ENCODE measurements around the gene SLC22A25. TPM values are rescaled to one million over a fixed set of nuclear protein-coding genes. Genes with fewer than 3 reads are reported as not detected.

The SLC22A25 gene
- total and polyA plus RNA-seq, 9 of the 15 experiments (the other 6 are each of a cell fraction or from before 2014, with no cell fraction given): not detected

- BruUV-seq (replicated peaks): no TSS peak
- Histone ChIP-seq H2AFZ (ENCODE audit: low read depth, low read length) (no peak overlapping the region), H3K9ac (ENCODE audit: insufficient read depth in 1 of 2, low read depth in 2 of 2, low read length in 2 of 2) (no peak overlapping the region), H3K4me3 (no peak overlapping the region), H4K20me1 (replicated peaks; ENCODE audit: control insufficient read depth, insufficient read depth, low read length) (no peaks in the 10 kb centered on the region), H3K4me2 (ENCODE audit: insufficient read depth, low read length) (no peak overlapping the region), H3K27ac (ENCODE audit: extremely low read depth, low read depth, low read length) (no peak overlapping the region), H3K9me3 (replicated peaks; ENCODE audit: control insufficient read depth, insufficient read depth, low read depth, low read length) (no peaks in the 10 kb centered on the region), H3K36me3 (ENCODE audit: control insufficient read depth, insufficient read depth, low read length) (no peaks in the 10 kb centered on the region), H3K79me2 (ENCODE audit: control insufficient read depth, insufficient read depth, low read length) (no peaks in the 10 kb centered on the region), H3K4me1 (replicated peaks in 1 of 2; ENCODE audit: control insufficient read depth in 2 of 2, insufficient read depth in 2 of 2, low read length in 2 of 2) (no peaks in the 10 kb centered on the region), H3K9me1 (ENCODE audit: control insufficient read depth, insufficient read depth, low read length) (no peaks in the 10 kb centered on the region), H3K27me3 (ENCODE audit: control insufficient read depth in 2 of 2, insufficient read depth in 2 of 2, low read length in 2 of 2) (no peaks in the 10 kb centered on the region; a peak in 1 of 5 replicates)
- FAIRE-seq (no peak), ATAC-seq (no peak), DNase-seq (ENCODE audit: extremely low read depth in 1 of 4, low spot score in 3 of 4) (no peak)
- intact Hi-C loops (cut with micrococcal nuclease): loop anchor here (5.0 kb wide), 1 partner anchor 87 kb away; no protein-coding TSS in a partner anchor
- POLR2A ChIA-PET: interaction anchor here (1.0 kb wide), 1 partner anchor 9 kb away, joined by 3 read pairs; no protein-coding TSS in a partner anchor
- CTCF ChIA-PET (ENCODE audit: low intra/inter-chr PET ratio): no interaction called here
- in situ Hi-C loops (cut with MboI): no loop called here
- WGBS (ENCODE audit: insufficient coverage, low coverage, missing lambda C conversion rate): 0% methylated on average over 4 of the region's 4 CpGs
- TF ChIP-seq, protein P1, sequence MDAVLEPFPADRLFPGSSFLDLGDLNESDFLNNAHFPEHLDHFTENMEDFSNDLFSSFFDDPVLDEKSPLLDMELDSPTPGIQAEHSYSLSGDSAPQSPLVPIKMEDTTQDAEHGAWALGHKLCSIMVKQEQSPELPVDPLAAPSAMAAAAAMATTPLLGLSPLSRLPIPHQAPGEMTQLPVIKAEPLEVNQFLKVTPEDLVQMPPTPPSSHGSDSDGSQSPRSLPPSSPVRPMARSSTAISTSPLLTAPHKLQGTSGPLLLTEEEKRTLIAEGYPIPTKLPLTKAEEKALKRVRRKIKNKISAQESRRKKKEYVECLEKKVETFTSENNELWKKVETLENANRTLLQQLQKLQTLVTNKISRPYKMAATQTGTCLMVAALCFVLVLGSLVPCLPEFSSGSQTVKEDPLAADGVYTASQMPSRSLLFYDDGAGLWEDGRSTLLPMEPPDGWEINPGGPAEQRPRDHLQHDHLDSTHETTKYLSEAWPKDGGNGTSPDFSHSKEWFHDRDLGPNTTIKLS (IDR thresholded peaks at IDR 0.05; ENCODE audit: borderline replicate concordance, low read depth): no peak
- TF ChIP-seq KDM2B (CRISPR knock-in tag; IDR thresholded peaks at IDR 0.05) (no peak), CBFA2T2 (conservative IDR thresholded peaks at IDR 0.05) (no peak), POLR2AphosphoS2 (IDR thresholded peaks at IDR 0.05; ENCODE audit: low read length) (no peak), TCF7 (IDR thresholded peaks at IDR 0.05; ENCODE audit: borderline replicate concordance) (no peak), ZFP1 (CRISPR knock-in tag; IDR thresholded peaks at IDR 0.05) (no peak), TOE1 (IDR thresholded peaks at IDR 0.05; ENCODE audit: borderline replicate concordance) (no peak), TOE1 (CRISPR knock-in tag; IDR thresholded peaks at IDR 0.05; ENCODE audit: borderline replicate concordance, low read depth) (no peak), CUX1 (CRISPR knock-in tag; IDR thresholded peaks at IDR 0.05) (no peak), IFI16 (CRISPR knock-in tag; IDR thresholded peaks at IDR 0.05) (no peak), ELF1 (tag; IDR thresholded peaks at IDR 0.05) (no peak)
- TF ChIP-seq, protein P2, sequence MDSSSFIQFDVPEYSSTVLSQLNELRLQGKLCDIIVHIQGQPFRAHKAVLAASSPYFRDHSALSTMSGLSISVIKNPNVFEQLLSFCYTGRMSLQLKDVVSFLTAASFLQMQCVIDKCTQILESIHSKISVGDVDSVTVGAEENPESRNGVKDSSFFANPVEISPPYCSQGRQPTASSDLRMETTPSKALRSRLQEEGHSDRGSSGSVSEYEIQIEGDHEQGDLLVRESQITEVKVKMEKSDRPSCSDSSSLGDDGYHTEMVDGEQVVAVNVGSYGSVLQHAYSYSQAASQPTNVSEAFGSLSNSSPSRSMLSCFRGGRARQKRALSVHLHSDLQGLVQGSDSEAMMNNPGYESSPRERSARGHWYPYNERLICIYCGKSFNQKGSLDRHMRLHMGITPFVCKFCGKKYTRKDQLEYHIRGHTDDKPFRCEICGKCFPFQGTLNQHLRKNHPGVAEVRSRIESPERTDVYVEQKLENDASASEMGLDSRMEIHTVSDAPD (CRISPR knock-in tag; IDR thresholded peaks at IDR 0.05): no peak
- TF ChIP-seq, protein P3, sequence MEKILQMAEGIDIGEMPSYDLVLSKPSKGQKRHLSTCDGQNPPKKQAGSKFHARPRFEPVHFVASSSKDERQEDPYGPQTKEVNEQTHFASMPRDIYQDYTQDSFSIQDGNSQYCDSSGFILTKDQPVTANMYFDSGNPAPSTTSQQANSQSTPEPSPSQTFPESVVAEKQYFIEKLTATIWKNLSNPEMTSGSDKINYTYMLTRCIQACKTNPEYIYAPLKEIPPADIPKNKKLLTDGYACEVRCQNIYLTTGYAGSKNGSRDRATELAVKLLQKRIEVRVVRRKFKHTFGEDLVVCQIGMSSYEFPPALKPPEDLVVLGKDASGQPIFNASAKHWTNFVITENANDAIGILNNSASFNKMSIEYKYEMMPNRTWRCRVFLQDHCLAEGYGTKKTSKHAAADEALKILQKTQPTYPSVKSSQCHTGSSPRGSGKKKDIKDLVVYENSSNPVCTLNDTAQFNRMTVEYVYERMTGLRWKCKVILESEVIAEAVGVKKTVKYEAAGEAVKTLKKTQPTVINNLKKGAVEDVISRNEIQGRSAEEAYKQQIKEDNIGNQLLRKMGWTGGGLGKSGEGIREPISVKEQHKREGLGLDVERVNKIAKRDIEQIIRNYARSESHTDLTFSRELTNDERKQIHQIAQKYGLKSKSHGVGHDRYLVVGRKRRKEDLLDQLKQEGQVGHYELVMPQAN (IDR thresholded peaks at IDR 0.05; ENCODE audit: borderline replicate concordance): no peak
Observed at GRCh38 chr11:63214093-63214492, 29.3 kb downstream of the SLC22A25 start.

Measured in K562 (cell line).